Stimulated activated CD4-positive, alpha-beta T cell treated with anti-CD3 and anti-CD28 coated beads, Interleukin-4, amount 100 ng/mL, for 4 hours (primary cell): ENCODE measurements around the gene CTAGE9.
"Not testable (repeated sequence)": the region's sequence is repeated elsewhere in the genome, so short reads cannot be mapped to it uniquely, and the experiment has no call there.

Source experiments
- DNase-seq, 2 experiments: peaks; one replicate each; pipeline ENCODE4 v3.0.0-alpha.2; 2020

Gene CTAGE9

DNA sequence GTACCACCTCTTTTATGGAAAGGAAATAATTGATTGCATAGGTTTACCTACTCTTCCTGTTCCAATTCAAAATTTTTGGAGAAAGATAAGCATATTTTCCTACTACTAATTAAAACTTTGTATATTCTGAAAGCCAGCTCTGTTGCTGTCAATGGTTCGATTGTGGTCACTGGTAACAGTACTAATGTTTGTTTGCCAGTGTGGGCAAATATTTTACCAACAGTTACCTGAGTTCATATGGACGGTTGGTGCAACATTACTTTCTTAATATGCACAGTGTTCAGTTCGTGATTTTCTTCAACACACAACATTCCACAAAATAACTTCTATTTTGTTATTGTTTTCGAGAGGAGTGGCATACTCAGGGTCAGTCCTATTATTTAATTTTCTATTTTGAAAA, 17.1 kb upstream of the CTAGE9 start:
- no peak for DNase-seq

- DNase-seq, result no peak
These were observed 16.6 kb upstream of the CTAGE9 start for GRCh38 chr6:131727467-131727866.

GRCh38 chr6:131724114-131724513, 13.3 kb upstream of the CTAGE9 start:
- no peak for DNase-seq

DNA sequence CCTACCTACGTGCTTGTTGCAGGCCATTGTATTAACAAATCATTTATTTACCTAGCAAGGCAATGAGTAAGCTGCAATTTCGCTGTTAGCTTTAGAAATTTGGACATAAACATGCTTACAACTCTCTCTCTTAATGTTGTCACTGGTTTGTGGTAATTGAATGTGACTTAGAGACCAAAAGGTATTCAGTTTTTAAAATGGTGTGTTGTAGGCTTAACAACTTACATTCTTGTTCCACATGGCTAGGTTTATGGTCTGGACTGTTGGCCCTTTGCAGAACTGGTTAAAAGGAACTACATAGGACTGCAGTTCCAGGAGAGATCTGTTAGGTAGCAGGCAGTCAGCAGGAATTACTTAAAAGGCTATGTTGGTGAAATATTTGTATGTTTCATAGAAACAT, 10.3 kb upstream of the CTAGE9 start:
- DNase-seq, result no peak

GRCh38 chr6:131717836-131718542, 7.2 kb upstream of the CTAGE9 start:
- no peak for DNase-seq

GRCh38 chr6:131715567-131715966, 4.8 kb upstream of the CTAGE9 start:
- not testable (repeated sequence) for DNase-seq

- DNase-seq, result not testable (repeated sequence)
These were observed 6.9 kb downstream of the CTAGE9 start for GRCh38 chr6:131703905-131704304.

- not testable (repeated sequence) for DNase-seq
These were observed 10.0 kb downstream of the CTAGE9 start for GRCh38 chr6:131700851-131701250.

GRCh38 chr6:131696956-131697355, 13.9 kb downstream of the CTAGE9 start:
- no peak for DNase-seq

DNA sequence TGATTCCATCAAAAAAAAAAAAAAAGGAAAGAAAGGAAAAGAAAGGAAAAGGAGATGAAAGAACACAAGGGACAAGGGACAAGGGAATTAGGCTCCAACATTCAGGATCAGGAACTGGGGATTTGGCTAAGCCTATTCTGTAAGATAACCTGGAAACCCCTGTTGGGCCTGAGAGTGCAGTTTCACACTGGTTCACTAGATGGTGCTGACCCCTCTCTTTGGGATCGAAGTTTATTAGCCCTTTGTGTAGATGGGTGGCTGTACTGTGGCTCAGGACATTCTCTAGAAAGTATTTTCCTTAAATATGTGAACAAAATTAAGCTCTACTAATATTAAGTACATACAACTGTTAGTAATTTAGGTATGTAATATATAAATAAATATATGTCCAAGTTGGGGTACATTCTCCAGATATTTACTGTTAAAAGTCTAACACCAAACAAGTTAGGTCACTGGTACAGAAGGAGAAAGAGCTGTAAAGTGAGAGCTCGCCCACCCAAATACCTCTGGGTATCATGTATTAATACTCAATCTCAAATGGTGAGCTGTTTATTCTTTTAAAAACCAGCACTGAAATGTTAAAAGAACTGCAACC, 15.9 kb downstream of the CTAGE9 start:
- no peak for DNase-seq

DNA sequence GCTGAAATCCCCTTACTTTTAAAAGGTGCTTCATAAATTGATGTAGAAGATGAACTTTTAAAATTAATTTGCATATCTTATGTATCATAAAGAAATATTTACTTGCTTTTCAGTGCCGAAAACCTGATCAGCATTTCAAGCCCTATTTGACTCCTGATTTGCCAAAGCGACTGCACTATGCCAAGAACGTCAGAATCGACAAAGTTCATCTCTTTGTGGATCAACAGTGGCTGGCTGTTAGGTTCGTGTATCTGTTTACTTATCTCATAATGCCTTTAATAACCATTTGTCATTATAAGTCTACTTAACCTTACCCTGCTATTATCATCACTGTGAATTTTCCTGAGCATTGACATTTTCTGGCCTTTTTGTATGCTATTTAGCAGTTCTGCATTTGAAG, 17.4 kb downstream of the CTAGE9 start:
- no peak for DNase-seq

DNA sequence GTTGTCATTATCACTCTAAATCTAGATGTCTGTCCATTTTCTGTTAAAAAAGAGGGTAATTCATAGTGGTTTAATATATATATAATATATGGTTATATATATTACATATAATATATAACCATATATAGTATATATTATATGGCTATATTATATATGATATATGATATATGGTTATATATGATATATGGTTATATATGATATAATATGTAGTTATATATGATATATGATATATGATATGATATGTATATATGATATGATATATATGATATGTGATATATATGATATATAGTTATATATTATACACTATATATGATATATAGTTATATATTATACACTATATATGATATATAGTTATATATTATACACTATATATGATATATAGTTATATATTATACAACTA, 18.2 kb downstream of the CTAGE9 start:
- no peak for DNase-seq

- no peak for DNase-seq
These were observed 18.8 kb downstream of the CTAGE9 start for GRCh38 chr6:131692031-131692430.

- DNase-seq, result no peak
These were observed 22.5 kb downstream of the CTAGE9 start for GRCh38 chr6:131688286-131688685.

GRCh38 chr6:131687022-131687421, 23.8 kb downstream of the CTAGE9 start:
- no peak for DNase-seq

DNA sequence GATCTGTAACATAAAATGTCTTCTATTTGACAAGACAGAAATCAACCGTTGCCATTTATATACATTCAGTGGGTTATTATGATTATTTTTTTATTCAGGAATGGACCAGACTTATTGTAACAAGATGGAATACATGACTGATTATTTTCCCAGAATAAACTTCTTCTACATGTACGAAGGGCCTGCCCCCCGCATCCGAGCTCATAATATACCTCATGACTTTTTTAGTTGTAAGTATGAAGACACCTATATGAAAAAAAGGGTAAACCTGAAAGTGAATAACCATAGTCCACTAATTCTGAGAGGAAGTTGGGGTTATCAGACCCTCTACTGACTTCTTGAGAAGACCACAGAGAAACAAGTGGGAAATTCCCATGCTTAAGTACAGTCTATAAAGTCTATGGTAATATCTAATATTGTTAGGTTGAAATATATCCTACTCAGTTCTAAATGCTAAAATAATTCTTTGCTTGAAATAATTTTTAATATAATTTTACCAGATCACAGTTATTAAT, 25.5 kb downstream of the CTAGE9 start:
- no peak for DNase-seq

- no peak for DNase-seq
These were observed 27.3 kb downstream of the CTAGE9 start for GRCh38 chr6:131683479-131683878.

- DNase-seq, result no peak
These were observed 28.4 kb downstream of the CTAGE9 start for GRCh38 chr6:131682442-131682841.

GRCh38 chr6:131681585-131681984, 29.2 kb downstream of the CTAGE9 start:
- no peak for DNase-seq

- no peak for DNase-seq
These were observed 29.9 kb downstream of the CTAGE9 start for GRCh38 chr6:131680868-131681267.

DNA sequence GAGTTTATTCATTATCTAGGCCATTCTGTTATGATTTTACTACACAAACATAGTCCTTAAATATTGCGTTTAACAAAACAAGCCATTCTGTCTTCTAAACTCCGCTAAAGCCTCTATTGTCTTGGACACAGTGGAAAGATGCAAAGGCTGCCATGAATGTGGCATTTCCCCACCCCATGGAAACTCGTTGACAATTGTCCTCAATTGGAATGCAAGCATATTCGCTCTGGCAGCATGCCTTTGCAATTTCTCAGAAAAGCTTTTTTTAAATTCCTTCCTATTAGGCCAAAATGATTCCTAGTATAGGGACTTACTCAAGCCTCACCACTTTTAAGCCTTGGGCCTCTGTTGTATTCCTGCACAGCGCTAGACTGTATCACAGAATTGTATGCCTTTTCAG, 32.4 kb downstream of the CTAGE9 start:
- DNase-seq, result no peak

DNA sequence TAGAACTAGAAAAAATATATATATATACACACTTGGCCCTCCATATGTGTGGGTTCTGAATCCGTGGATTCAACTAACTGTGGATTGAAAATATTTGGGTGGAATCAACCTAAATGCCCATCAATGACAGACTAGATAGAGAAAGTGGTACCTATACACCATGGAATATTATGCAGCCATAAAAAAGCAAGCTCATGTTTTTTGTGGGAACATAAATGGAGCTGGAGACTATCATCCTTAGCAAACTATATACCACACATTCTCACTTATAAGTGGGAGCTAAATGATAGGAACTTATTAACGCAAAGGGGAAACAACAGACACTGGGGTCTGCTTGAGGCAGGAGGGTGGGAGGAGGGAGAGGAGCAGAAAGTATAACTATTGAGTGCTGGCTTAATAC, 37.6 kb downstream of the CTAGE9 start:
- DNase-seq, result no peak

GRCh38 chr6:131669891-131670290, 40.9 kb downstream of the CTAGE9 start:
- DNase-seq, result no peak

DNA sequence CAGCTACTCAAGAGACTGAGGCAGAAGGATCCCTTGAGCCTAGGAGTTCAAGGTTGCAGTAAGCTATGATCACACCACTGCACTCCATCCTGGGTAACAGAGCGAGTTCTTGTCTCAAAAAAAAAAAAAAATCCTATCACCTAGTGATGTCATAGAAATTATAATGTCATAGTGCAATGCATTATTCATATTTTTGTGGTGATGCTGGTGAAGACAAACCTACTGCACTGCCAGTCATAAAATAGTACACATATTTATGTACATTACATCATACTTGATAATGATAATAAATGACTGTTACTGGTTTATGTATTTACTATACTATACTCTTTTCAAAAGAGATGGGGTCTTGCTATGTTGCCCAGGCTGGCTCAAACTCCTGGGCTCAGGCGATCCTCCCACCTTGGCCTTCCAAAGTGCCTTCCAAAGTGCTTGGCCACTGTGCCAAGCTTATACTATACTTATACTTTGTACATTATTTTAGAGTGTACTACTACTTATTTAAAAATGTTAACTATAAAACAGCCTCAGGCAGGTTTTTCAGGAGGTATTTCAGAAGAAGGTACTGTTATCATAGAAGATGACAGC, 47.1 kb downstream of the CTAGE9 start:
- no peak for DNase-seq
